ENCODE measurements around the gene CEP89. TPM values are rescaled to one million over a fixed set of nuclear protein-coding genes. Genes with fewer than 3 reads are reported as not detected.

Gene CEP89
- total RNA-seq, 2 donors from 2014 or later, result 9.5 to 9.8 TPM

DNA sequence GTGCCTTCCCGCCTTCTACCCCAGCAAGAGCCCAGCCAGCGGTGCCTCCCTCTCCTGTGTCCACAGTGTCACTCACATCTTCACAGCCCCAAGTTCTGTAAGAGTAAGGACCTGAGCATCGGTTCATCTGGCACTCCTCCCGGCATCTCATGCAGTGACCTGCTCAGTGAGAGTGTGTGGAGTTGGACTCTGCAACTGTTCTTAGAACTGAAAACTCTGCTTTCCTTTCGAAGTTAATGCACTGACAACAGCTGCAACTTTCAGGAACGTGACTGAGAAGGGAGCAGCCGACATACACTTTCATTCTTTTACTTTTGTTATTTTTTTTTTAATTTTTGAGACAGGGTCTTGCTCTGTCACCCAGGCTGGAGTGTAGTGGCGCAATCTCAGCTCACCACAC, 41.2 kb downstream of the CEP89 start:
- H3K27me3 Mint-ChIP-seq, result no peaks in the 10 kb centered on the region

DNA sequence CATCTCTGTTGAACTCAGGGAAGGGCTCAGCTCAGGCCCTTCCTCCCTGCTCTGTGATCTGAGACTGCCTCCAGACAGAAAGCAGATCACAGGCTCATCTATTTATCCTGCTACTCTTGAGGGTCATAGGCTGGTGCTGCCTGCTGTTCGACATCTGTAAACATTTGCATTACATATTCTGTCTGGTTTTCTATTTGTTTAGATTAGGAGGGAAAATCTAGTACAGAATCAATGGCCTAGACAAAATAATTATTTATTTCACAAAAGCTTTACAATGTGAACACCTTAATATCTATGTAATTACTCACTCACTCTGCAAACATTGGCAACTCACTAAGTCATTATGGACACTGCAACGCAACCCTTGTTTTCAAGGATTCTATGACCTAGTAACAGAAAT, 43.0 kb downstream of the CEP89 start:
- ATAC-seq (no peak), DNase-seq (no peak)
- H3K9me3 ChIP-seq (ENCODE audit: control insufficient read depth, low read length, poor library complexity, severe bottlenecking), result no peaks in the 10 kb centered on the region
- Mint-ChIP-seq H3K4me3 (no peak overlapping the region), H3K4me1 (no peaks in the 10 kb centered on the region), H3K27me3 (no peaks in the 10 kb centered on the region), H3K27ac (no peak overlapping the region), H3K36me3 (ENCODE audit: low read depth) (peaks cover 4% of the 10 kb centered on the region)

More for the DNA sequence above, 41.2 kb downstream of the CEP89 start:
- H3K27ac Mint-ChIP-seq, result no peak overlapping the region
- H3K9me3 ChIP-seq (ENCODE audit: control insufficient read depth, low read length, poor library complexity, severe bottlenecking), result no peaks in the 10 kb centered on the region
- H3K36me3 Mint-ChIP-seq (ENCODE audit: low read depth), result peaks cover 6% of the 10 kb centered on the region
- ATAC-seq, result no peak
- DNase-seq, result no peak
- H3K4me1 Mint-ChIP-seq, result no peaks in the 10 kb centered on the region
- H3K4me3 Mint-ChIP-seq, result no peak overlapping the region

DNA sequence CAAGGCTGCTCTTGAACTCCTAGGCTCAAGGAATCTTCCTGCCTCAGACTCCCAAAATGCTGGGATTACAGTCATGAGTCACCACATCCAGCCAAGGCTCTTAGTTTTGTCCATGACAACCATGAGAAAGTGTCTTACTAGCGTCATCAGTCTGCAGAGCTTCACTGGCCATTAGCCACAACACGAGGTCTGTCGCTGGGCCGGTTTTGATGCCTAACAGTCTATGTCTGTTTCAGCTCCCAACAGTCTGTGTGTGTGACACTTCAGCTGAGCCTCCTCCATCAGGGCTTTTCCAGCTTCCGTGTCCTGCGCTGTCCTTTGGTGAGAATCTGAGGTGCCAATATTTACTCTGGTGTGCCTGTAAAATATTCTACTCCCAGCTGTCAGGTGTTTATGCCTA, 47.6 kb downstream of the CEP89 start:
- Mint-ChIP-seq H3K27me3 (no peaks in the 10 kb centered on the region), H3K4me3 (no peak overlapping the region), H3K4me1 (no peaks in the 10 kb centered on the region), H3K36me3 (ENCODE audit: low read depth) (peaks cover 6% of the 10 kb centered on the region), H3K27ac (no peak overlapping the region)
- H3K9me3 ChIP-seq (ENCODE audit: control insufficient read depth, low read length, poor library complexity, severe bottlenecking), result no peaks in the 10 kb centered on the region
- ATAC-seq (no peak), DNase-seq (no peak)

DNA sequence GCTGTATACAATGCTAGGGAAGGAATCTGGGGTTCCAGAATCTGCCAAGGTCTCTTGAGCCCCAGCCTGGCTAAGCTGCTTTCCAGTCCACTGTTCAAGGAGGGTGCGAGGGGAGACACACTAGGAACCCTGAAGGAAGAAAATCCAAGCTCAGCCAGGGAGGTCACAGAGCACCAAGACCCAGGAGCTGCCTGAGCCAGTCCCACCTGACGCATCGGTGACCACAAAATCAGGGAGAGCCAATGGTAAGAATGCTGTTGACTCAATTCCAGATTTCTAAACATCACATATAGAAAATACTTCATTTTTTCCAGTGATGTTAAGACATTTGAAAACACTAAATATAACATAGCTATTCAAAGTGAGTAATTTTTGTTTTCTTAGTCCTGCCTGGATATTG, 50.1 kb downstream of the CEP89 start:
- Mint-ChIP-seq H3K27ac (peak overlapping the region; percentile 24), H3K4me3 (no peak overlapping the region)

DNA sequence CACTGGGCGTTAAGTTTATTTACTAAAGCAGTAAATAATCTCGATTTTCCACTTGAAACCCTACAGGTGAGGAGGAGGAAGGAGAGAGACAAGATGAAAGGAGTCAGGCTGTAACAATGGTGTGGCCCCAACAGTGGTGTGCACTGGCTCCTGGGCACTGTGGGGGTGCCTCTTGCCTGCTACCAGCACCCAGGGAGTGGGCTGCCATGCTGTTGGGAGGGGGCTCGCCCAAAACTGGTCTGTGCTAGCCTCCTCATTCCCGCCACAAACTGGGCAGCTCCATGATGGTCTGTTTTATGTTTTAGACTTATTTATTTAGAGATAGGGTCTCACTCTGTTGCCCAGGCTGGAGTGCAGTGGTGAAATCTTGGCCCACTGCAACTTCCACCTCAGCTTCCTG, 52.4 kb downstream of the CEP89 start:
- H3K27ac Mint-ChIP-seq, result peak overlapping the region; percentile 53
- peaks cover 2% of the 10 kb centered on the region for H3K4me1 Mint-ChIP-seq
- H3K36me3 Mint-ChIP-seq (ENCODE audit: low read depth), result peaks cover 2% of the 10 kb centered on the region

More for the DNA sequence above, 50.1 kb downstream of the CEP89 start:
- no peak for DNase-seq
- Mint-ChIP-seq H3K27me3 (no peaks in the 10 kb centered on the region), H3K4me1 (peaks cover 2% of the 10 kb centered on the region), H3K36me3 (ENCODE audit: low read depth) (peaks cover 2% of the 10 kb centered on the region)
- no peaks in the 10 kb centered on the region for H3K9me3 ChIP-seq (ENCODE audit: control insufficient read depth, low read length, poor library complexity, severe bottlenecking)
- no peak for ATAC-seq

DNA sequence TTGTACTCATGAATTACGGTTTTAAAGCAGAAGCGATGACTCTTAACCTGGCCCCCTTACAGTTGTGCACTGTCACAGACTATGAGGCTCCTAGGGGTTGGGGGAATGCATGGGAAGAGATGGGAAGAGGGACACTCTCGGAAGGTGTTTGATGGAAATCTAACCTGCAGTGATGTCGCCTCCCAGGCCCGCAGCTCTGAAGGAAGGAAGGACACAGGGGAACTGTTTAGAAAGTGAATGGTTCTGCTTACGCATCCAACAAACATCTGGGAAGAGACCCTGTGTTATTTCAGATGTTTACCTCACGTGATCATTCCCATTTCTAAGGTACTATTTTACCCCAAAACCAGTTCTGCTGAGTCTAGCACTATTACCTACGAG, 54.2 kb downstream of the CEP89 start:
- DNase-seq, result no peak
- peak overlapping the region; percentile 57 for H3K27ac Mint-ChIP-seq
- no peaks in the 10 kb centered on the region for H3K36me3 Mint-ChIP-seq (ENCODE audit: low read depth)
- H3K4me1 Mint-ChIP-seq, result peaks cover 2% of the 10 kb centered on the region
- no peaks in the 10 kb centered on the region for H3K27me3 Mint-ChIP-seq
- ATAC-seq, result no peak
- no peak overlapping the region for H3K4me3 Mint-ChIP-seq
- no peaks in the 10 kb centered on the region for H3K9me3 ChIP-seq (ENCODE audit: control insufficient read depth, low read length, poor library complexity, severe bottlenecking)

More for the DNA sequence above, 52.4 kb downstream of the CEP89 start:
- Mint-ChIP-seq H3K4me3 (no peak overlapping the region), H3K27me3 (no peaks in the 10 kb centered on the region)
- H3K9me3 ChIP-seq (ENCODE audit: control insufficient read depth, low read length, poor library complexity, severe bottlenecking), result no peaks in the 10 kb centered on the region
- DNase-seq, result no peak
- no peak for ATAC-seq

DNA sequence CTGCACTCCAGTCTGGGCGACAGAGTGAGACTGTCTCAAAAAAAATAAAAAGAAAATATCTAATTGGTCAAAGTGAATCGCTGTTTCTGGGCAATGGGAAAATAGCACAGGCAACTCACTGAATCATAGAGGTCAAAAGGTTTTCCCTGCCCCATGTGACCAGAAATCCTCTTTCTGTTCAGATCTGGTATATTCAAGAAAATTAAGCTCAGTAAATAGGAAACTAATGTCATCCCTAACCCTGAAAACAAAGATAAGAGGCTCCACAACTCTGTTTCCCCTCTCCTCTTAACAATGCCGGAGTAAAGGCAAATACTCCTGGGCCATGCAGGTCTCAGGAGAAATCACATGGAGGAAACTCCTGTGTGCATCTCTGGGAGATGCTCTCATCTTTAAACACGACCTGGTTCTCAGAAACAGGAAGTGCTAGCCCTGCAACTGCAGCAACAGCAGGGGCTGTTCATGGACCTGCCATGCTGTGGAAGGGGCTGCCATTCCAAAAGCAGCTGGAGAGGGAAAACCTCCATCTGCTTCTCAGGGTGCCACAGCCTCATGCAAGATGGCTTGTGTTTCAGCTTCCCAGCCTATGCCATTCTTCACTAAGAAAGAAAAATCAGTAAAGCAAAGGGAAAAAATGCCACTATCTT, 54.7 kb downstream of the CEP89 start:
- peak overlapping the region; percentile 57 for H3K27ac Mint-ChIP-seq
- H3K9me3 ChIP-seq (ENCODE audit: control insufficient read depth, low read length, poor library complexity, severe bottlenecking), result no peaks in the 10 kb centered on the region
- DNase-seq, result no peak
- no peaks in the 10 kb centered on the region for H3K27me3 Mint-ChIP-seq
- peaks cover 2% of the 10 kb centered on the region for H3K4me1 Mint-ChIP-seq
- H3K36me3 Mint-ChIP-seq (ENCODE audit: low read depth), result no peaks in the 10 kb centered on the region
- no peak overlapping the region for H3K4me3 Mint-ChIP-seq
- no peak for ATAC-seq

DNA sequence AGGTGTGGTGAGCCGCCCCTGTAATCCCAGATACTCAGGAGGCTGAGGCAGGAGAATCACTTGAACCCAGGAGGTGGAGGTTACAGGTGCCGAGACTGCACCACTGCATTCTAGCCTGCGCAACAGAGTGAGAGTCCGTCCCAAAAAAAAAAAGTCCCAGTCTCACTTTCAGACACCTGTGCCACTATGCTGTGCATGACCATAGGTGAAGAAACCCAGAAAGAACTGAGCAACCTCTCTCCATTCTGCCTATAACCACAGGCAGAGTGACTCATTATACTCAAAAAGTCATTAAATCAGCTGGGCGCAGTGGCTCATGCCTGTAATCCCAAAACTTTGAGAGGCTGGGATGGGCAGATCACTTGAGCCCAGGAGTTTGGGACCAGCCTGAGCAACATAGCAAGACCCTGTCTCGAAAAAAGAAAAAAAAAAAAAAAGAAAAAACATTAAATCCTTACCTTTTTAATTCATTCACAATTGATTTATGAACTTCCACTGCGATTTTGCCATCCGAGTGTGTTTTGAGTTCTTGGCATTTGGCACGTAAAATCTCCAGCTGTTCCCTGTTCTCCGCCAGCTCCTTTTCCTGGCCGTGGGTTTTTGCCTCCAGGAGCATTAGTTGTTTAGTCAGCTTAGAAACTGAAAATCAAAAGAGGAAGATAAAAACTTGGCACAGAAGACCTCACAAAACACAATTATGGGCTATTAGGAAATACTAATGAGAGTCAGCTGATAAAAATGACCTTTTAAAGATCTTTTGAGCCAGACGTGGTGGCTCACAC, 56.7 kb downstream of the CEP89 start:
- no peaks in the 10 kb centered on the region for H3K9me3 ChIP-seq (ENCODE audit: control insufficient read depth, low read length, poor library complexity, severe bottlenecking)
- Mint-ChIP-seq H3K4me3 (no peak overlapping the region), H3K36me3 (ENCODE audit: low read depth) (peaks cover 2% of the 10 kb centered on the region), H3K4me1 (peaks cover 2% of the 10 kb centered on the region), H3K27me3 (no peaks in the 10 kb centered on the region), H3K27ac (no peak overlapping the region)
- DNase-seq (no peak), ATAC-seq (no peak)

DNA sequence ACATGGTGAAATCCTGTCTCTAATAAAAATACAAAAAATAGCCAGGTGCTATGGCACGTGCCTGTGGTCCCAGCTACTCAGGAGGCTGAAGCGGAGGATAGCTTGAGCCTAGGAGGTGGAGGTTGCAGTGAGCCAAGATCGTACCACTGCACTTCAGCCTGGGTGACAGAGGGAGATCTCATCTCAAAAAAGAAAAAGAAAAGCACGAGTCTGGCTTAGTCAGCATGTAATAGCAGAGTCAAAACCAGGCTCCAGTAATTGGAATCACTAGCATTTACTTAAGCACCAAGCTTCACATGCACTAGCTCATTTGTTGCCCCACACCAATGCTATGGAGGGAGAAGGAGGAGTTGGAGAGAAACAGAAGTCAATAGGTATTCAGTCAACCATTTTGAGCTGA, 60.3 kb downstream of the CEP89 start:
- DNase-seq, result no peak
- no peak for ATAC-seq
- Mint-ChIP-seq H3K4me1 (no peaks in the 10 kb centered on the region), H3K27me3 (no peaks in the 10 kb centered on the region), H3K27ac (peak overlapping the region; percentile 19), H3K36me3 (ENCODE audit: low read depth) (peaks cover 9% of the 10 kb centered on the region), H3K4me3 (no peak overlapping the region)
- H3K9me3 ChIP-seq (ENCODE audit: control insufficient read depth, low read length, poor library complexity, severe bottlenecking), result no peaks in the 10 kb centered on the region

DNA sequence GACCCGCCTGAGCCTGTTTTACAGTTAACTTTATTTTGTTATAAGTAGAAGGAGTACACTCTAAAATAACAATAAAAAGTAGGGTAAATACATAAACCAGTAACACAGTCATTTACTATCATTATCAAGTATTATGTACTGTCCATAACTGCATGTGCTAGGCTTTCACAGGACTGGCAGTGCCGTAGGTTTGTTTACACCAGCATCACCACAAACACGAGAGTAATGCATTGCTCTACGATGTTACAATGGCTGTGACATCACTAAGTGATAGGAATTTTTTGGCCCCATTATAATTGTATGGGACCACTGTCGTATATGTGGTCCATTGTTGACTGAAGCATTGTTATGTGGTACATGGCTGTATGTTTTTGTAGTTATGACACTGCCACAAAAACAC, 60.9 kb downstream of the CEP89 start:
- DNase-seq (no peak), ATAC-seq (no peak)
- no peak overlapping the region for H3K27ac Mint-ChIP-seq
- H3K4me1 Mint-ChIP-seq, result no peaks in the 10 kb centered on the region
- no peaks in the 10 kb centered on the region for H3K9me3 ChIP-seq (ENCODE audit: control insufficient read depth, low read length, poor library complexity, severe bottlenecking)
- no peak overlapping the region for H3K4me3 Mint-ChIP-seq
- H3K36me3 Mint-ChIP-seq (ENCODE audit: low read depth), result peaks cover 11% of the 10 kb centered on the region
- no peaks in the 10 kb centered on the region for H3K27me3 Mint-ChIP-seq

DNA sequence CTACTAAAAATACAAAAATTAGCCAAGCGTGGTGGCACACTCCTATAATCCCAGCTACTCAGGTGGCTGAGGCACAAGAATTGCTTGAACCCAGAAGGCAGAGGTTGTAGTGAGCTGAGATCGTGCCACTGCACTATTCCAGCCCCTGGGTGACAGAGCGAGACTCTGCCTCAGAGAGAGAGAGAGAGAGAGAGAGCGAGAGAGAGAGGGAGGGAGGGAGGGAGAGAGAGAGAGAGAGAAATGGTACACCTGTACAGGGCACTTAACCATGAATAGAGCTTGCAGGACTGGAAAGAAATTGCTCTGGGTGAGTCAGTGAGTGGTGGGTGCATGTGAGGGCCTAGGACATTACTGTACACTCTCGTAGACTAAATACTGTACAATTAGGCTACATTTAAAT, 61.7 kb downstream of the CEP89 start:
- ATAC-seq, result no peak
- H3K4me1 Mint-ChIP-seq, result no peaks in the 10 kb centered on the region
- peaks cover 12% of the 10 kb centered on the region for H3K36me3 Mint-ChIP-seq (ENCODE audit: low read depth)
- no peak for DNase-seq
- H3K9me3 ChIP-seq (ENCODE audit: control insufficient read depth, low read length, poor library complexity, severe bottlenecking), result no peaks in the 10 kb centered on the region
- H3K27ac Mint-ChIP-seq, result no peak overlapping the region
- no peaks in the 10 kb centered on the region for H3K27me3 Mint-ChIP-seq
- H3K4me3 Mint-ChIP-seq, result no peak overlapping the region

DNA sequence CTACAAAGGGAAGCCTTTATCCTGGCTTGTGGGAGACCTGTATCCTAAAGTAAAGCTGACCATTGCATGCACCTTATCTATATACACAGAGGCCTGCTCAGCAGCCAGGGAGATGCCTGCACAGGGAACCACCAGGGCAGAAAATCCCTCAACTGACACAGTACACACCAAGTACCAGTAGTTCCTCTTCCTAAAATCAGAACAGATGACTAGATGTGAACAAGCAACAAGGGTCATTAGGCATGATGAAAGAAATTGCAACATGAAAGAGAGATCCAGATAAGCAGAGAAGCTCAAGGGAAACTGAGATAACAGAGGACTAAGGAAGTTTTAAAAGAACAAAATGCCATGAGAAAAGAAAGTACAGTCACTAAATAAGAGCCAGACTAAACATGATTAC, 62.5 kb downstream of the CEP89 start:
- Mint-ChIP-seq H3K27ac (no peak overlapping the region), H3K27me3 (no peaks in the 10 kb centered on the region), H3K4me1 (no peaks in the 10 kb centered on the region), H3K36me3 (ENCODE audit: low read depth) (peaks cover 12% of the 10 kb centered on the region), H3K4me3 (no peak overlapping the region)
- no peak for ATAC-seq
- H3K9me3 ChIP-seq (ENCODE audit: control insufficient read depth, low read length, poor library complexity, severe bottlenecking), result no peaks in the 10 kb centered on the region
- DNase-seq, result no peak

DNA sequence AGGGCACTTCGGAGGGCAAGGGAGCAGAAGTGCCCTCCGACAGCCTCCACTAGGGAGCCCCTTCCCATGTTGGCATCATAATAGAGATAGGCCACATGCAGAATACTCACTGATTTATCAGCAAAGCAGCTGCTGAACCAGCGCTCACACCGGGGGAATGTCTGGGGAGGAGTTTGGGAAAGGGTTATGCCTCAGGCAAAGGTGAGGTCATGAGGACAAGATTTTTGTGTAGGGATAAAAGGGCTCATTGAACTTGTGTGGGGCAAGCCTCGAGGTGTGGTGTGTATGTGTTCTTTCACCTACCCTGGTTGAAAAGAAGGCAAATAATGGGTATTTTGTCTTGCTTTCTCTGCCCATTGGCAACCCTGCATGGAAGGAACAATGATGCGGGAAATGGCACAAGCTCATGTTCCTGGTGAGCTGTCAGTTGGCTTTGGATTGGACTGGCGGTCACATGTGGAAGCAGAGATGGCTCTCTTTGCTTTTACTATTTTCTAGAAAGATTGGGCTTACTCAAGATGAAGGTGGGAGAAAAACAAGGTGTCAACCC, 63.0 kb downstream of the CEP89 start:
- Mint-ChIP-seq H3K27ac (no peak overlapping the region), H3K36me3 (ENCODE audit: low read depth) (peaks cover 12% of the 10 kb centered on the region), H3K4me1 (no peaks in the 10 kb centered on the region), H3K4me3 (no peak overlapping the region), H3K27me3 (no peaks in the 10 kb centered on the region)
- no peaks in the 10 kb centered on the region for H3K9me3 ChIP-seq (ENCODE audit: control insufficient read depth, low read length, poor library complexity, severe bottlenecking)
- DNase-seq (no peak), ATAC-seq (no peak)

DNA sequence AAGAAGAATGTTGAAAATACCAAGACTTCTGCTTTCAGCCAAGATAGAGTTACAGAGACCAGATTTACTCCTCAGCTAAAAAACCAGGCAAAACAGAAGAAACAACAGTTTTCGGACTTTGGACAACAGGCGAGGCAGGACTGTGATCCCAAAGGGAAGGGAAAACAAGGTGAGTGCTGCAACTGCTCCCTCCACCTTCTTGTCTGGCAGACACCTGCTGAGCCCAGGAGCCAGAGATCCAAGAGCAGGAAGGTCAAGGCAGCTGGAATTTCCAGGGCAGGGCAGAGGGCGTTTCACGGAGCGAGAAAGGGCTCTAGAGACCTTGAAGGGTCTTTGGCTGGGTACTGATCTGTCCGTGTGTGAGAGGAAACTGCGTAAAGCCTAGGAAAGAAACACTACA, 69.3 kb downstream of the CEP89 start:
- no peak overlapping the region for H3K4me3 Mint-ChIP-seq
- no peaks in the 10 kb centered on the region for H3K27me3 Mint-ChIP-seq
- peaks cover 7% of the 10 kb centered on the region for H3K36me3 Mint-ChIP-seq (ENCODE audit: low read depth)
- no peak overlapping the region for H3K27ac Mint-ChIP-seq
- H3K4me1 Mint-ChIP-seq, result no peaks in the 10 kb centered on the region
- ATAC-seq, result no peak
- H3K9me3 ChIP-seq (ENCODE audit: control insufficient read depth, low read length, poor library complexity, severe bottlenecking), result no peaks in the 10 kb centered on the region
- DNase-seq, result no peak

Measured in T-helper 17 cell (primary cell).